GM19324 (cell line): ENCODE results near the gene ACO2.
A peak's percentile ranks its signal among the peaks of the same experiment; 100 is the strongest.
"Not testable (repeated sequence)": the region's sequence is repeated elsewhere in the genome, so short reads cannot be mapped to it uniquely, and the experiment has no call there.

Experiments used
- ATAC-seq: cut with Tn5 transposase; IDR thresholded peaks from one replicate; pipeline ENCODE4 v1.9.1; 2021; ENCODE audit warnings: mild to moderate bottlenecking, moderate library complexity; ENCODE audit not compliant: unreplicated experiment, low FRiP score

The ACO2 gene

GRCh38 chr22:41447435-41448188 lies 21.3 kb upstream of the ACO2 start:
- no peak for ATAC-seq

GRCh38 chr22:41448189-41448808 lies 20.6 kb upstream of the ACO2 start:
- peak; percentile 50 for ATAC-seq

GRCh38 chr22:41458161-41458728 lies 10.7 kb upstream of the ACO2 start:
- ATAC-seq: no peak

GRCh38 chr22:41459431-41459830 lies 9.5 kb upstream of the ACO2 start:
- no peak for ATAC-seq

GRCh38 chr22:41460071-41460470 lies 8.8 kb upstream of the ACO2 start:
- not testable (repeated sequence) for ATAC-seq

GRCh38 chr22:41461901-41462300 lies 7.0 kb upstream of the ACO2 start:
- no peak for ATAC-seq

GRCh38 chr22:41469218-41469851 lies 418 bp downstream of the ACO2 start:
- ATAC-seq: no peak

- ATAC-seq: no peak
Measured at GRCh38 chr22:41470886-41471285, 2.0 kb downstream of the ACO2 start.

GRCh38 chr22:41471568-41471967 lies 2.7 kb downstream of the ACO2 start:
- ATAC-seq: no peak

GRCh38 chr22:41474872-41475451 lies 6.0 kb downstream of the ACO2 start:
- ATAC-seq: no peak

- ATAC-seq: no peak
Measured at GRCh38 chr22:41478473-41478872, 9.6 kb downstream of the ACO2 start.

- ATAC-seq: no peak
Measured at GRCh38 chr22:41478891-41479521, 10.1 kb downstream of the ACO2 start.

- no peak for ATAC-seq
Measured at GRCh38 chr22:41479671-41480396, 10.9 kb downstream of the ACO2 start.

- no peak for ATAC-seq
Measured at GRCh38 chr22:41480397-41480735, 11.4 kb downstream of the ACO2 start.

GRCh38 chr22:41481131-41481830 lies 12.4 kb downstream of the ACO2 start:
- no peak for ATAC-seq

GRCh38 chr22:41481925-41482318 lies 13.0 kb downstream of the ACO2 start:
- ATAC-seq: no peak

- ATAC-seq: no peak
Measured at GRCh38 chr22:41482319-41482935, 13.5 kb downstream of the ACO2 start.

GRCh38 chr22:41485033-41485432 lies 16.1 kb downstream of the ACO2 start:
- no peak for ATAC-seq
